GM19468 (cell line): ENCODE measurements around the gene RTEL1.
"Not testable (repeated sequence)": the region's sequence is repeated elsewhere in the genome, so short reads cannot be mapped to it uniquely, and the experiment has no call there.

Source experiments
- ATAC-seq: cut with Tn5 transposase; IDR thresholded peaks from one replicate; pipeline ENCODE4 v1.9.1; 2021; ENCODE audit warnings: mild to moderate bottlenecking, moderate library complexity, moderate number of reproducible peaks; ENCODE audit not compliant: unreplicated experiment; ENCODE audit errors: extremely low read depth

The RTEL1 gene

GRCh38 chr20:63706852-63707557 is 48.9 kb downstream of the RTEL1 start:
- ATAC-seq = no peak

GRCh38 chr20:63707558-63708300 is 49.6 kb downstream of the RTEL1 start, which contains the start of the genes ARFRP1 and ZGPAT:
TSS of gene ARFRP1 (minus strand) at chr20:63707976. CDS start at chr20:63707091, 885 bp downstream.
TSS of gene ZGPAT (plus strand) at chr20:63708039. CDS start at chr20:63708581, 542 bp downstream.
- peak; percentile 51 for ATAC-seq

GRCh38 chr20:63708301-63709148 is 50.4 kb downstream of the RTEL1 start:
- no peak for ATAC-seq

GRCh38 chr20:63709149-63709527 is 51.0 kb downstream of the RTEL1 start:
- ATAC-seq = no peak

GRCh38 chr20:63711085-63711645 is 53.1 kb downstream of the RTEL1 start:
- ATAC-seq = no peak

- no peak for ATAC-seq
Measured at GRCh38 chr20:63712191-63712590, 54.1 kb downstream of the RTEL1 start.

- ATAC-seq = no peak
Measured at GRCh38 chr20:63714858-63715257, 56.7 kb downstream of the RTEL1 start.

- no peak for ATAC-seq
Measured at GRCh38 chr20:63718996-63719395, 60.9 kb downstream of the RTEL1 start.

- not testable (repeated sequence) for ATAC-seq
Measured at GRCh38 chr20:63722967-63723622, 65.0 kb downstream of the RTEL1 start.

GRCh38 chr20:63730189-63730733 is 72.1 kb downstream of the RTEL1 start:
- ATAC-seq = not testable (repeated sequence)

GRCh38 chr20:63731410-63731809 is 73.3 kb downstream of the RTEL1 start:
- no peak for ATAC-seq

- ATAC-seq = no peak
Measured at GRCh38 chr20:63732118-63733095, 74.3 kb downstream of the RTEL1 start.

- ATAC-seq = no peak
Measured at GRCh38 chr20:63733117-63733516, 75.0 kb downstream of the RTEL1 start.

GRCh38 chr20:63733579-63734081 is 75.5 kb downstream of the RTEL1 start:
- ATAC-seq = no peak

GRCh38 chr20:63734111-63734945 is 76.2 kb downstream of the RTEL1 start:
- ATAC-seq = no peak

GRCh38 chr20:63734946-63735858 is 77.1 kb downstream of the RTEL1 start:
- no peak for ATAC-seq
